ENCODE data around the gene AGER.
"Not testable (repeated sequence)": the region's sequence is repeated elsewhere in the genome, so short reads cannot be mapped to it uniquely, and the experiment has no call there.

Gene AGER

DNA sequence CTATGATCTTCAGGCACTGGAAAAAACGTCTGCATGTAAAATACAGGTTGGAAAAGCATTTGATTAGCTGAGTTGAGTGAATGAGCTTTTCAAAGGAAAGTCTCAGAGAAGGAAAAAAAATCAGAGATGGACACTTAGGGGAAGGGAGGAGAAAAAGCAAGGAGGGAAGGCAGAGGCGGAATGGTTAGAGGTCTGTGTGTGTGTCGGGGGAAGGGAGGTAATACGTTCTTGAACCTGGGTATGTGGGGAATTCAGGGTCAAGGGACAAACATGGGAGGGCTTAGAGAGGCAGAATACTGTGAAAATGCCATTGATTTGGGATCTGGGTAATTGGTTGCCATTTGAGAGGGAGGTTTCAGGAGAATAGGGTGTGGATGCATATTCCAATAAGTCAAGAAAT, 37.4 kb downstream of the AGER start:
- DNase-seq: no peak

DNA sequence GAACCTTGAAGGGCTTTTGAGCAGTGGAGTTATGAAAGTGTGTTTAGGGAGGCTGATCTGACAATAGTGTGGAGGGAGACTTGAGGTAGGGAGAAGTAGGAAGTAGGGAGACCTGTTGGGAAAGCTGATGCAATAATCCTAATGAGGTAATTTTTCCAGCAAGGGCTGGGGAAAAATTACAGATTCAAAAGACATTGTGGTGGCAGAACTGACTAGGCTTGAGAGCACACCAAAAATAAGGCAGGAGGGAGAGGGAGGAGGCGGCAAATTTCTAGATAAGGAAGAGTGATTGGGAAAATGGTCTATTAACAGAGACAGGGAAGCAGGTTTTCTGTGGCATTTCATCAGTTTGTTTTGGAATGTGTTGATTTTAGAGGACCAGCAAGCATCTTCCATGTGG, 37.8 kb downstream of the AGER start:
- DNase-seq: no peak

DNA sequence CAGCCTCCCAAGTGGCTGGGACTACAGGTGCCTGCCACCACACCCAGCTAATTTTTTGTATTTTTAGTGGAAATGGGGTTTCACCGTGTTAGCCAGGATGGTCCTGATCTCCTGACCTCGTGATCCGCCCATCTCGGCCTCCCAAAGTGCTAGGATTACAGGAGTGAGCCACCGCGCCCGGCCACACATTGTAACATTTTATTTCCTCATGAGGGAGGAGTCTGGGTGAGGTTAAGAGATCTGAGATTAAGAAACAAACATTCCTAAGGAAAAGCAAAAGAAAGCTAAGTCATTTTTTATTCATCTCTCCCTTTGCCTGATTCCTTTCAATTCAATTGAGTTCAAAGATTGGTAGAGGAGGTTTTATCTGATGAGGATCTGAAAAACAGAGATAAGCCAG, 39.8 kb downstream of the AGER start:
- not testable (repeated sequence) for DNase-seq

DNA sequence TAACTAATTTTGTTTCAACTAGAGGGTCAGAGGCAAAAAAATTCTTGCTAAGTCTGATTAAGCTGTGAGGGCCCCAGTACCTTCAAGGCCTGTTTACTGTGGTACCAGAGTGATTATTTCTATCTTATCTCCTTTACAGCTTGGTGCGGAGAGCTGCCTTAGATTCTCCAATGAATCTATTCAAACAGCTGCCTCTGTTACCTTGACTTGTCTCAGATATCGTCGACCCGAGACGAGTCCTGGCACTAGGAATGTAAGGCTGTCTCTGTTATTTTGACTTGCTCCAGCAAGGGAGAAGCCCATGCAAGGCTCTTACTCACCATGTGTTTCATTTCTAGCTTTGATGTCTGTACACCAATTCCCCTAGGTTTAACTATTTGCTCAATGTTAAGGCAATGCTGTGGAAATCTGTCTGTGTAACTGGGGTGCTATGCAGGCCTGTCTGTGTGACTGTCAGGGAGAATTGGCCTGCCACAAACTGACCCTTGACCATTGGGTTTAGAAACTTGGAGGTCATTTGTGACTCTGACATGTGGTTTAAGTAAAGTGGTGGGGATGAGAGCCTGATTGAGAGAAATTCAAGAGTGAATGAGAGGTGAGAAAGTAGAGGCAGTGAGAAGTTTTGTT, 43.5 kb downstream of the AGER start:
- DNase-seq: no peak

DNA sequence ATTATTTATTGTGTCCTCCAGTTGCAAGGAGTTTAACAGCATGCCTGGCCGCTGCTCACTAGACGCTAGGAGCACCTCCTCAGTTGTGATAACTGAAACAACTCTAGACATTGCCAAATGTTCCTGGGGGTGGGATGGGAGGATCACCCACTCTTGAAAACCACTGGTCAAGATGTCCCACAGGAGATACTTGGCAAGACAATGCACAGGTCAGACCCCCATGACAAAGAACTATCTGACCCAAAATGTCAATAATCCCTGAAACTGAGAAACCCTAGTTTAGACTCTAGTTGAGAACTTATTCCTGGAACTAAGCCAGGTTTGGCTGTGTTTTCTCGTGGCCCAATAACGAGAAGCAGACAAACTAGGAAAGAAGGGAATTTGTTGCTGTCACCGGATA, 44.5 kb downstream of the AGER start:
- no peak for DNase-seq

DNA sequence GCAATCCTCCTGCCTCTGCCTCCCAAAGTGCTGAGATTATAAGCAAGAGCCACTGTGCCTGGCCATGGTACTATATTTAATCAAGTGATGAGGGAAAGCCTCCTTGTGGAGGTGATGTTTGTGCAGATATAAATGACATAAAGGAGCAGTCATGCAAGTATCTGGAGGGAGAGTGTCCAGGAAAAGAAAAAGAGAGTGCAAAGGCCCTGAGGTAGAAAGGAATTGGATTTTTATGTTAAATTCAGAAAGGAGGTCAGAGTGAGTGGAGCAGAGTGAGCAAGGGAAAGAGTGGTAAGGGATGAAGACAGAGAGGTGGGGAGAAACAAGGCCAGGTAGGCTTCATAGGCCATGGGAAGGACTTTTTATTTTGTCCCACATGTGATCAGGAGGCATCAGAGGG, 46.6 kb downstream of the AGER start:
- no peak for DNase-seq

DNA sequence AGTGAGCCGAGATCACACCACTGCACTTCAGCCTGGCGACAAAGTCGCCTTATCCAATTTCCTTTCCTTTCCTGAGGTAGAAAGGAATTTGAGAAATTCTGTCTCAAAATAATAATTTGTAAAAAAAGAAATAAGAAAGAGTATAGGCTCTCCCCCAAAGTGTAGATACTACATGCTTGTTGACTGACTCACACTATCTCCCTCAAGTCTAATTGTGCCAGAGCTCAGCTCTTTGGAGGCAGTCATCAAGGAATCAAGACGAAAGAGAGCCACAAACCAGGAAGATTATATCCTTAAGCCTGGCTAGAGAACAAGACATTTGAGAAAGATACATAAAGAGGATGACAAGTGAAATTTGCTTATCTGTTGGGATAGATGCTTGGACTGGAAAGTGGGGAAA, 50.3 kb downstream of the AGER start:
- DNase-seq: no peak

DNA sequence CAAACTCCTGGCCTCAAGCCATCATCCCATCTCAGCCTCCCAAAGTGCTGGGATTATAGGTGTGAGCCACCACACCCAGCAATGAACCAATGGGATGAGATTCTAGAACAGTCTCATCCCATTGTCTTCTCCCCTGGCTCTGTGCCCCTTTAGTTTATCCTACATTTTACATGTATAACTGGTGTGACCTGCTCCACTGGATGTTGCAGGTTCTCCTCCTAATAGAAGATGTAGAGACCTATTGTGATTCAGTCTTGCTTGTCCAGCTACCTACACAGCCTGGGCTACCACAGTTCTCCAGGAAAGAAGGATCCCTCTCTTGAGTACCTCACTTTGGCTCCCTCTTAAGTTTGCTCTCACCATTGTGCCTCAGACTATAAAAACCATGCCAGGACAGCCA, 51.9 kb downstream of the AGER start:
- DNase-seq: no peak

DNA sequence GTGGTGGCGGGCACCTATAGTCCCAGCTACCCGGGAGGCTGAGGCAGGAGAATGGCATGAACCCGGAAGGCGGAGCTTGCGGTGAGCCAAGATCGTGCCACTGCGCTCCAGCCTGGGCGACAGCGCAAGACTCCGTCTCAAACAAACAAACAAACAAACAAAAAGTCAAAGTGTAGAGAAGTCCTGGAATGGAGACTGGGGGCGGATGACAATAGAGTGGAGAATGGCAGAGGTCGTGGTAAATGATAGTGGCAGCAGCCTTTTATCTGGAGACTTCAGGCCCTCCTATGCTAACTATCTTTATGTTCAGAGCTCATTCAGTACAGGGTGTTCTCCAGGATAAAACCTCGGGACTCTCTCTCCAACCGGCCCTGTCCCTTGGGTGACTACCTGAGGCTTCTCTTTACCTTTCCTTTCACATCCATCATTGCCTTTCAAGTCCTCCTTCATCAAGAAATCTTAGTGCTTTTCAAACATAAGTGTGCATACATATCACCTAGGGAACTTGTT, 52.6 kb downstream of the AGER start:
- DNase-seq: no peak
